ENCODE data around the gene CAMSAP2. TPM values are rescaled to one million over a fixed set of nuclear protein-coding genes. Genes with fewer than 3 reads are reported as not detected.

CAMSAP2 gene
- total RNA-seq, 1 donor from 2014 or later = 36.3 TPM

DNA sequence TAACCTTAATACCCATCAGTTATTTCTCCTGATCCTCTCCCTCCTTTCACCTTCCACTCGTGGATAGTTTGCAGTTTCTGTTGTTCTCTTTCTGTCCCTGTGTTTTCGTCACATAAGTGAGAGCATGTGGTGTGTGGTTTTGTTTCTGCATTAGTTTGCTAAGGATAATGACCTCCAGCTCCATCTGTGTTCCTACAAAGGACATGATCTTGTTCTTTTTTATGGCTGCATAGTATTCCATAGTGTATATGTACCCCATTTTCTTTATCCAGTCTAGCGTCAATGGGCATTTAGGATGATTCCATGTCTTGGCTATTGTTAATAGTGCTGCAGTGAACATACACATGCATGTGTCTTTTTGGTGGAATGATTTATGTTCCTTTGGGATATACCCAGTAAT lies 97.5 kb downstream of the CAMSAP2 start:
- DNase-seq (ENCODE audit: extremely low read depth, low read depth, low spot score) = no peak

DNA sequence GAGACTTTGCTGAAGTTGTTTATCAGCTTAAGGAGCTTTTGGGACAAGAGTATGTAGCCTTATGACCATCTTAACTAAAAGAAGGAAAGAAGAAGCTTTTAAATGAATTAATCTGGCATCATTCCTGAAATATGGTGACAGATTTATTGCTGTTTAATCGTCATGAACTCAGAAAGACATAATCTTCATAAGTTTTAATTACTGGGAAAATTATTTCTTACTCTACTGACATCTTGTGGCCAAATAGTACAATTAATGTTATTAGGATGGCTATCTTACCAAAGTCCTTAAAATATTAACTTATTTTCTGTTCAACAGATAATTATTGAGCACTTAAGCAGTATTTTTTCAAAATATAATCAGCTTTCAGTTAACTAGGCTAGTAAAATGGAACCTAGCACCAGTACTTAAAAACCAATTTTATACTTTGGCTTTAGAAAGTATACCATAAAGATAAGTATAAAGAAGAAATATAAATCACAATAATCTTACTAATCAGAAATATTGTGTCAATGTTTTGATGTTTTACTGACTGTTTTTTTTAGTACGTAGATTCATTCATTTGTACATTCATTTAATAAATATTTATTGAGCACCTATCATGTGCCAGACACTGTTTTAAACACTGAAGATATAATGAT lies 99.4 kb downstream of the CAMSAP2 start:
- DNase-seq (ENCODE audit: extremely low read depth, low read depth, low spot score) = peak; percentile 4

DNA sequence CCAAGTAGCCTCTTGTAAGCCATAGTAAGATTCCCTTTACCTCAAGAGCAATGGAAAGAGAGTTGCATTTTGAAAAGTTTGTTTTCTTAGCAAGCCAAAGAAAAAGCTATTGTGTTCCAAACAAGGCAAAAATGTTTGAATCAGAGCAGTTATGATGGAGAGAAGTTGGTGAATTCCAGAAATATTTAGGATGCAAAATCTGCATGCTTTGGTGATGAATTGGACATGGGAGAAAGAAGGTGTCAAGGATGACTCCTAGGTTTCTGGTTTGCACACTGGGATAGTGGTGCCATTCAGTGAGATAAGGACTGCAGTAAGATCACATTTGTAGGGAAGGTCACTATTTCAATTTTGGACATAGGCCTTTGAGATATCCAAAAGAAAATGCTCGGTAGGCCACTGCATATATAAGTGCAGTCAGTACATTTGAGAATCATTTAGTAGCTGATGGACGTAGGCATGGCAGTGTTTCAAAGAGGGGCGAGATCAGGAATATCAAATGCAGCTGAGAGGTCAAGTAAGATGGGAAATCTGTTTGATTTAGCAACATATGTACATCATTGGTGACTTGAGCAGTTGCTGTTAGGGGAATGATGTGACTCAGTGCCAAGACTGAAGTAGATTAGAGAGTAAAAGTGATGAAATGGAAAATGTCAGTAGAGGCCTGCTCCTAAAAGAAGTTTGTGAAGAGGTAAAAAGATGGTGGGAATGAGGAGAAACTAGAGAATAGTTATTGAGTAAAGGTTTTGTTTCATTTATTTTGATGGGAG lies 100.2 kb downstream of the CAMSAP2 start:
- no peak for DNase-seq (ENCODE audit: extremely low read depth, low read depth, low spot score)

DNA sequence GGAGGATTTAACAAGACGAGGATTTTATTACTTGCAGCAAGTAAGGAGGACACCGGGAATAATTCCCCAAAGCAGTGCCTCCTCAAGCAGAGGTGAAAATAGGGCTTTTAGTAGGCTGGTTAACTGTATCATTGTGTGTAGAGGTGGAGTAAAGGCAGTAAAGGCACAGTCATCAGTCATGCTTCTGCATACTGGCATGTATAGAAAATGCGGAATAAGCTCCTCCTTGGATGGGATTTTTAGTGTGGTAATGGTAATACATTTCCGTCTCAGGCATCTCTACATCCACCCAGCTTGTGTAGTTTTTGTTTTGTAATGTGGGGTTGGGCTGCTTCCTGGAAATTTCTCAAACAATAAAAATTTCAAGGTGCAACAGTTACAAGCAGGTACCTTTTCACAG lies 106.7 kb downstream of the CAMSAP2 start:
- no peak for DNase-seq (ENCODE audit: extremely low read depth, low read depth, low spot score)

DNA sequence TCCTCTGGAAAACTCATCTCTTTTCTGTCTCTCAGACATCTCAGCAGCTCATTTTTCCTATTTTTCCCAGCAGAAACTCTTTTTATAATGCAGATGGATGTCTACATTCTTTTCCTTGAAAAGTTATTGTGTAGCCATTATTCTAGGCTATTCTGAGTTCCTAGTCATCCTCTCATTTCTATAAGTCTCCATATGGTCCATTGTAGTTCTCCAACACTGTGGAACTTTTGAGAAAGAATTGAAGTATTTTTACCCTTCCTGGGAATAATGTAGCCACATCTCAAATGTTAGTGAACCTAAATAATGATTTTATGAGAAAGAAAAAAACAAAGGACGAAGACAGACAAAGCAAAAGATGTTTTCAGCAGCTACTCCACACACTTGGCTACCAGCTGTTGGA lies 107.7 kb downstream of the CAMSAP2 start:
- no peak for DNase-seq (ENCODE audit: extremely low read depth, low read depth, low spot score)

DNA sequence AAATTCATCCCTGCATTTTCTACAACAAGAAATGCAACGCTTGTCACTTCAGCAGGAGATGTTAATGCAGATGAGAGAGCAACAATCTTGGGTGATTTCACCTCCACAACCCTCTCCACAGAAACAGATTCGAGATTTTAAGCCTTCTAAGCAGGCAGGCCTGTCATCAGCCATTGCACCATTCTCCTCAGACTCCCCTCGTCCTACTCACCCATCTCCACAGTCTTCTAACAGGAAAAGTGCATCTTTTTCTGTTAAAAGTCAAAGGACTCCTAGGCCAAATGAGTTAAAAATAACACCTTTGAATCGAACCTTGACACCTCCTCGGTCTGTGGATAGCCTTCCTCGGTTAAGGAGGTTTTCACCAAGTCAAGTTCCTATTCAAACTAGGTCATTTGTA lies 110.7 kb downstream of the CAMSAP2 start:
- DNase-seq (ENCODE audit: extremely low read depth, low read depth, low spot score) = no peak

DNA sequence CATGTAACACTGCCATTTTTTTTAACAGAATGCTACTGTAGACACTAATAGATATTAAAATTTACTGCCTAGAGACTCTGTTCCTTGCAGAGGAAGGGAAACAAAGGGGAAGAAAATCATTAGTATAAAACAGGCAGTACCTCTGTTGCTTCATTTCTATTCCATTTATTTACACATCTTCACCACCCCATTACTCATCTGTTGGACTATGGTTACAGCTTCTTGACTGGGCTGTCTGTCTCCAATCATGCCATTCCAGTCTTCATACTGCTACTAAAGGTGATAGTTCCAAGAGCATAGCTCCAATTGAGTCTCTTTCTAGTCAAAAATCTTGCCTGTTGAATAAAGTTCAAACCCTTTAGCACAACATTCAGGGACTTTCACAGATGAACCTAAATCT lies 111.9 kb downstream of the CAMSAP2 start:
- no peak for DNase-seq (ENCODE audit: extremely low read depth, low read depth, low spot score)

DNA sequence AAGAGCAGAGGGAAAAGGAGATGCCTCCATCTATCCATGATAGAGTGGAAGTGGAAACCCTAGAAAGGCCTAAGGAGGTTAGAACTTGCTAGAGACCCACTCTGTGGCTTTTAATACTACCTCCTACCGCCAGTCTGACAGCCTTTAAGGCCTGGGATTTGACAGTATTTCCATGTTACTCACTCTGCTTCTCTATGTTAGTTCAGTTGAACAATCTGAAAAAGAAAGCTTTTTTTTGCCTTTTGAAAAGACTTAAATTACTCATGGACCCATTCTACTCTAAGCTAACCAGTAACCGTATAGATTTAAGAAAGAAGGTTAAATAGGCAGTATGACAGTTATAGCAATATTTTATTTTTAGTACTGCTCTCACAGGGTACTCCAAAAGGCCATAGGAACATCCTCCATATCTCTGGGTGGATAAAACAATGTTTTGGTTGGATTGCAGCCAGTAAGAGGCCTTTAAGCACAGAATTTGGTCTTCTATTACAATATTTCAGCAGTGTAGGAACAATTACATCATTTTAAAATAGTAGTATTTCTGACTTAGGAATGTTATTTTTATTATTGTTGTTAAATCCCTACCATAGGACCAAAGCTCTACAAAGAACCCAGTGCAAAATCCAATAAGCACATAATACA lies 118.1 kb downstream of the CAMSAP2 start:
- no peak for DNase-seq (ENCODE audit: extremely low read depth, low read depth, low spot score)

DNA sequence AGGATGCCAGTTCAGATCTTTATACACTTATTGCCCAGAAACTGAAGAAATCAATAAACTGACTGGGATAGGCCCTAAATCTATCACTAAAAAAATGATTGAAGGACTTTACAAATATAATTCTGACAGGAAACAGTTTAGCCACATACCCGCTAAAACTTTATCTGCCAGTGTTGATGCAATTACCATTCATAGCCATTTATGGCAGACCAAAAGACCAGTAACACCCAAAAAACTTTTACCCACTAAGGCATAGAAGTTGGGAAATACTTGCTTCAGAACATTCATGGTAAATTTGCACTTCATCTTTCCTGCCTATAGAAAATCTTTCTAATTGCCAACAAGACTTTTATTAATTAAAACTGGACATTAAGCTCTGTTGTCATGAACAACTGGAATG lies 119.1 kb downstream of the CAMSAP2 start:
- no peak for DNase-seq (ENCODE audit: extremely low read depth, low read depth, low spot score)

DNA sequence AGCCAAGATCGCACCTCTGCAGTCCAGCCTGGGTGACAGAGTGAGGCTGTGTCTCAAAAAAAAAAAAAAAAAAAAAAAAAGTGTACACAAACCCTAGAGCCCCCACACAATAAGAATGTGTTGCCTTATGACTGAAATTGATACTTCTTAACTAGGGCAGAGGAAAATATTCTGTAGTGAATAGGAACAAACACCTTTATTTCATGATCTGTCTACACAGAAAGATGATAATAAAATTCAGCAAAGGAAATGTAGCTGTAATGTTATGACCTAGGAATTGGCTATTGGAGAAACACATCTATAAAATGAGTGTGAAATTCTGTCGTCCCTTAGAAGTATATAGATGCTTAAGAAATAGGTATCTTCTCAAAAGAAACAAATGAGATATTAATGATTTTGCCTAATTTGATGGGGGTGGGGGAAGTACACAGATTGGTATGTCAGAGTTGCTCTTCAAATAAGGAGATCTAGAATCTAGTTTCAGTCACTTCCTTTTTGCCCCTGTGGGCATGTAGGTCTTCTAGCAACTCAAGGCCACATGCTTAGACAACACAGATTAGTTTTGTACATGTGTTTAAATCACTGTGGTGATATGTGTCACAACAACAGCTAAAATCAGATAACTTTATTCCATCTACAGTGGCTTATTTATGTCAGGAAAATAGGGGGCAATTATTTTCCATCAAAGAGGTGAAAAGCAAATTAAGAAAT lies 123.4 kb downstream of the CAMSAP2 start:
- DNase-seq (ENCODE audit: extremely low read depth, low read depth, low spot score) = no peak

DNA sequence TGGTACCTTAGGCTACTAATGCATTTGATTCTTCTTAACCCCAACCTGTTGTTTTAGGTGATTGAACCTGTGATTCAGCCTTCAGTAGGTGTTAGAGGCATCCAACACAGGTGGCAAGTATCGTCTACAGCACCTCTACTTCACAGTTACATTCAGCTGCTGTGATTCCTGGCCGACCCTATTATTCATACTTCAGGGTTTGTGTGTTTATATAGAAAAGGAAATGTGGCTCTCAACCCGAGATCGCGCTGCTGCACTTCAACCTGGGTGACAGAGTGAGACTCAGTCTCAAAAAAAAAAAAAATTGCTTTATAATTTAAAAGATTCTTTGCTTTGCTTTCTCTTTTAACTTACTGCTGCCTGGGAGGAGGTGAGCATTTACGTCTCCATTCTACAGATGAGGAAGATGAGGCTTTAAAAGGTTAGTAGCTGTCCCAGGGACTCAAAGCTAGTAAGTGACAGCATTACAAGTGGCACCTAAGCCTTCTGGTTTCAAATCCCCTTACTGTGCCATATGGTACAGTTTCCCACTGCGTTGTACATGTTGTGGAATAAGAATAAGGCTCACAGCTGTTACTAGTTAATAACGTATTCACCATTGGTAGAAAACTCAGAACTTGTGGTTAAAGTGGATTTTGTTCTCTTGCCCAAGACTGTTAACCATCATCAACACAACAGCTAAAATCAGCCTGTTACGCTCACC lies 124.2 kb downstream of the CAMSAP2 start:
- DNase-seq (ENCODE audit: extremely low read depth, low read depth, low spot score) = no peak

DNA sequence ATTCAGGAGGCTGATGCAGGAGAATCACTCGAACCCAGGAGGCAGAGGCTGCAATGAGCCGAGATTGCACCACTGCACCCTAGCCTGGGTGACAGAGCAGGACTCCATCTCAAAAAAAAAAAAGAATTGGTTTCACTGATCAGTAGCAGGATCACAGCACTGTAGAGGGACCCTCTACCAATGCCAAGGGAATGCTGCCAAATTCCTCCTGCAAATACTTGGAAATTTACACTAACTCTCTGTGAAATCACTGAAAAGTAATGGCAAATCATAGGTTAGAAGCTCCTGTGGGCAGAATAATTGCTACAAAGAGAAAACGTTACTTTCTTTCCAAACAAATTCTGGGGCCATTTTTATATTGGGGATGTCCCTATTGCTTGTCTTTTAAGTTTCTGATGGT lies 127.4 kb downstream of the CAMSAP2 start:
- no peak for DNase-seq (ENCODE audit: extremely low read depth, low read depth, low spot score)

DNA sequence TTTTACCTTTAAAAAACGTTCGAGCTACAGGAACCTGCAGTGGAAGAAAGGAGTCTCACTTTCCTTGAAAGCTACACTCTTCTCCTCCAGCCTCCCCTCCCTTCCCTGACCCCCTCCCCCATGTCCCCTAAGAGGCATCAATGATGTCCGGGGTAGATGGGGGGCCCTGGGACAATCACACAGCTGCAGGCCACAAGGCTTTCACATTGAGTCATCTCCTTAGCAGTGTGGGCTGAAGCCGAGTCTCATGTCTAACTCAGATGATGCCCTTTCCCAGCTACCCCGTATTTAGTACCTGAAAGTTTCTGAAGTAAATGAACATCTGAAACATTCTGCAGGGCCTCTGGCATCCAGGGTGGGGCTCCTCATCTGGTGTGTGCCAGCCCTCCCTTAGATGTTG lies 127.8 kb downstream of the CAMSAP2 start:
- no peak for DNase-seq (ENCODE audit: extremely low read depth, low read depth, low spot score)

DNA sequence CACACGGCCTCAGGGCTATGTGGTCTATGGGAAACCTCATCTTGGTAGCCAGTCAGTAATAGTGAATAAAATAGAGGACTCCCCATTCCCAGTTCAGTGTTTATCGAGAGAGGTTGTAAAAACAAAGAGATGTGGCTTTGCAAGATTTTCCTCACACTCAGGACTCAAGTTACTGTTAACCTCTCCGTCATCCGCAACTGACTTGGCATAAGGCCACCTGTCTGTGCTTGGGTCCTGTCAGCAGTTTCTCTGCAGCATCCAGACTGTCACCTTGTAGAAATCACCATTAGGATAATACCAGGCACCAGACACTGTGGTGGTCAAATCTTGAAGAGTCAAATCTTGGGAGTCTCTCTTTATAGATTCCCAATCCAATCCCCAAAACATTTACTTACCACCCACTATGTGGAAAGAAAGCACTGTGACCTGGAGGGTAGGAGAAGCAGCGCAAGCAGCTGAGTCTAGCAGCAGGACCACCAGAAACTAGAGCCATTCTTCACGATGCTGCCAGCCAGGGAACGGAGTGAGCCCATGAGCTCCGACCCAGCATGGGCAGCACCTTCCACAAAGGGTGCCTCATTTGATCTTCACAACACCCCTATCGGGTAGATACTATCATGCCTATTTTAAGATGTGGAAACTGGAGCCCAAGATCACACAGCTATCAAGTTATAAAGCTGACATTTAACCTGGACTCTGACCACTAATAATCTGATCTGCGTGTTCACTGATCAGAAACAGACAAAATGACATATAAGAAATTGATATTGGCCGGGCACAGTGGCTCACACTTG lies 128.5 kb downstream of the CAMSAP2 start:
- DNase-seq (ENCODE audit: extremely low read depth, low read depth, low spot score) = no peak

DNA sequence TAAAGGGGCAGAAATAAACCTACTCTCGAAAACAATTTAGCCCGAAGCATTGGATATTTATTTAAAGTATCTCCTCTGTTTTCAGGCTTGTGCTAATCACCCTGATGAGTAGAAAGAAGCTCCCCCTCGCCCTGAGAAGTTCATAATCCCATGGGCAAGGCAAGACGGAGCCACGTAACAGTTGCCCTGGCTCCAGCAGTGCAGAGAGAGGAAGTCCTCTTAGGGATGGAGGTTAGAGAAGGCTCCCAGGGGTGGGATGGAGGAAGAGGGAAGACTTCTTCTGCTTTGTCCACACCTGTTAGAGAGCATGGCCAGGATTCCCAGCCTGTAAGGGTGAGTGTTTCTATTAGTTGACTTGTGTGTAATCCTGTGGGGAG lies 130.7 kb downstream of the CAMSAP2 start:
- no peak for DNase-seq (ENCODE audit: extremely low read depth, low read depth, low spot score)

DNA sequence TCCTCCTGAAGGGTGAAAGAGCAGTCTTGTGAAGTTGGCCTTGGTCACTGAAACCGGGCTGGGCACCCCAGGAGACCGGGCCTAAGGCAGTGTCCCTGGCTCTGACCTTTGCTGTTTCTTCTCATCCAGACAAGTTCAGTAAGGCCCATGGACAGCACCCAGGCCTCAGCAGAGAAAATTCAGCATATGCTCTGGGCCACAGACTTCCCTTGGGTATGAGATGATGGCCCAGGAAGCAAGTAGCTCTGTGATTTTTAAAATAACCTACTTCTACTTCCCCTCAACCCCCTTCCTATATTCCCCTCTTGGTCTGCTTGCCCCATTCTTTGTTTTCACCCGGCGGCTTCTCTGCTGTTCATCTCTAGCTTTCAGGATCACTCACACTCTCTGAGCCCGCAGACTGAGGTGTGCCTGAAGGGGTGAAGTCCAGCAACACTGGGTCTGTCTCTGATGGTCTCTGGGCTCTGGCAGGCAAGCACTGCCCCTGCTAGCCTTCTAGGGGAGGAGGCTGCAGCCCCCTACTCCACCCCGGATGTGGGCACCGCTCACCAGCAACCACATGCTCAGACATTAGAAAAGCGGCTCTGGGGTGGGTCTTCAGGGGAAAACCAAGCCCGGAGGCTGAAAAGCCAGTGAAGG lies 131.2 kb downstream of the CAMSAP2 start:
- no peak for DNase-seq (ENCODE audit: extremely low read depth, low read depth, low spot score)

DNA sequence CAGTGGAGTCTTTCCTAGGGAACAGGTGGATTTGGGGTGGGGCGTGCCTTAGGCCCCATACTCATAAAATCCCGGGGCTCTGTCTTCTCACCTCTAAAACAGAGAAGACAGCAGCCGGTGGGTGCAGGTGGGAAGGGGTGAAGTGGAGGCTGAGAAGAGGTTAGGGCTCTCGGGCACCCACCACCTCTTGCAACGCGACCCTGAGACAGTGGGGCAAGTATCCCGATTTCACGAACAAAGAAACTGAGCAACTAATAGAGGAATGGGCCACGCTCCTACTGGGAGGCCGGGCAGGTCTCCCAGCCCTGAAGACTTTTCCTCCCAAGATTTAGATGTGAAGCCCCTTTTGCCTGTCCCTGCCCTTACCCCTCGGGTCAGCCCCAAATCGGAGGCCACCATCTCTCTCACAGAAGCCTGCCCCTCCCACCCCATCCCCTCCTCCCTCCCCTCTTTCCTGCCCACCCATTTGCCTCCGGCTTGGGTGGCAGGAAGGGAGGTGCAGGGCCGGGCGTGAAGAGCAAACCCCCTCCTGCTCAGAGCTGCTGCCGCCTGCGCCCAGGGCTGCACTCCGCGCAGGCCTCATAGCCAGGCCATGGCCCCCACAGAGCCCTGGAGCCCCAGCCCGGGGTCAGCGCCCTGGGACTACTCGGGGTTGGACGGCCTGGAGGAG lies 133.9 kb downstream of the CAMSAP2 start, which contains the start of gene GPR25:
Gene GPR25 (plus strand): TSS at position 536 of the 670 bp plus-strand sequence. CDS start 57 bp downstream, at position 593.
- no peak for DNase-seq (ENCODE audit: extremely low read depth, low read depth, low spot score)

DNA sequence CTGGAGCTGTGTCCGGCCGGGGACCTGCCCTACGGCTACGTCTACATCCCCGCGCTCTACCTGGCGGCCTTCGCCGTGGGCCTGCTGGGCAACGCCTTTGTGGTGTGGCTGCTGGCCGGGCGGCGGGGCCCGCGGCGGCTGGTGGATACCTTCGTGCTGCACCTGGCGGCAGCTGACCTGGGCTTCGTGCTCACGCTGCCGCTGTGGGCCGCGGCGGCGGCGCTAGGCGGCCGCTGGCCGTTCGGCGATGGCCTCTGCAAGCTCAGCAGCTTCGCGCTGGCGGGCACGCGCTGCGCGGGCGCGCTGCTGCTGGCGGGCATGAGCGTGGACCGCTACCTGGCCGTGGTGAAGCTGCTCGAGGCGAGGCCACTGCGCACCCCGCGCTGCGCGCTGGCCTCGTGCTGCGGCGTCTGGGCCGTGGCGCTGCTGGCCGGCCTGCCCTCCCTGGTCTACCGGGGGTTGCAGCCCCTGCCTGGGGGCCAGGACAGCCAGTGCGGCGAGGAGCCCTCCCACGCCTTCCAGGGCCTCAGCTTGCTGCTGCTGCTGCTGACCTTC lies 134.5 kb downstream of the CAMSAP2 start:
- DNase-seq (ENCODE audit: extremely low read depth, low read depth, low spot score) = no peak

Measured in glomerular endothelial cell (primary cell).